ENCODE results near the gene CD151.

Gene CD151

DNA sequence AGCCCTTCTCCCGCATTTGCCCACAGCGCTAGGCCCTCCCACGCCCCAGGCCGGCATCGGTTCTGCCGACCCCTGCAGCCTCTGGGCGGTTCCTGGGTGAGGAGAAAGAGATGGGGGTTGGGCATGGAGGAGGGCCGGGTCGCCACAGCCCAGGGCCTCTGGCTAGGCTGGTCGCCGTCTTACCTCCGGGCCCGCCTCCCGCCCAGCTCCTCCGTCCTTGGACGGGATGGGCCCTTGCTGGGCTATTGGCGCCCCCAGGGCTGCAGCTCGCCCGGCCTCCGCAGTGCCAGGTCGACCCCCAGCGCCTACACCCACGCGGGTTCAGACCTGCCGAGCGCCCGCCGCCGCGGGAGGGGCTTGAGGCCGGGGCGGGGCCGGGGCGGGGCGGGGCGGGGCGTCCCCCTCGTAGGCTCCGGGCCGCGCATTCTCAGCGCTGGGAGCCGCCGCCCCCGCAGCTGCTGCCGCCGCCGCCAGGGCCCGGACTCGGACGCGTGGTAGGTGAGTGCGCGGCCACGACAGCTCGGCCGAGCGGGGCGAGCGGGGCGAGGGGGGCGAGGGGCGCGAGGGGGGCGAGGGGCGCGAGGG, at the start of gene CD151:
Gene CD151 (plus strand): TSS at position 424 of the 585 bp plus-strand sequence. CDS start 3,118 bp downstream, outside the sequence.
- DNase-seq: peak; percentile 80

DNA sequence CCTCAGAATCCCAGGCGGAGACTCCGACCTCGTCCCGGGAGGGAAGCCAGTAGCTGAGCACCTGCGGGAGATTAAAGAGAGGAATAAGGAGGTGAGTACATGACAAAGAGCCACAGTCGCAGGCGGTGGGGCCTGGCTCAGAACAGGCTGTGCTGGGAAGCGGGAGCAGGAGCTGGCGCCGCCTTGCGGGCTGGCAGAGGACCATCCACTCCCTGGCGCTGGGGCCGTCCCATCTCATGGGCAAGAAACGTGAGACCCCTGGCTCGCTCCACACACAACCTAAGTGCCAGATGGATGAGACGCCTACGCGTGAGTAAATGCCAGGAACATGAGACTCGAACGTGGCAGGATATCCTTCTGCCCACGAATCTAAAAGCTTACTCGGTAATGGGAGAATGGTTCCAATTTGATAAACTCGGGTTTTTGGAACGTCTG, 49.2 kb upstream of the CD151 start:
- DNase-seq: peak; percentile 92

DNA sequence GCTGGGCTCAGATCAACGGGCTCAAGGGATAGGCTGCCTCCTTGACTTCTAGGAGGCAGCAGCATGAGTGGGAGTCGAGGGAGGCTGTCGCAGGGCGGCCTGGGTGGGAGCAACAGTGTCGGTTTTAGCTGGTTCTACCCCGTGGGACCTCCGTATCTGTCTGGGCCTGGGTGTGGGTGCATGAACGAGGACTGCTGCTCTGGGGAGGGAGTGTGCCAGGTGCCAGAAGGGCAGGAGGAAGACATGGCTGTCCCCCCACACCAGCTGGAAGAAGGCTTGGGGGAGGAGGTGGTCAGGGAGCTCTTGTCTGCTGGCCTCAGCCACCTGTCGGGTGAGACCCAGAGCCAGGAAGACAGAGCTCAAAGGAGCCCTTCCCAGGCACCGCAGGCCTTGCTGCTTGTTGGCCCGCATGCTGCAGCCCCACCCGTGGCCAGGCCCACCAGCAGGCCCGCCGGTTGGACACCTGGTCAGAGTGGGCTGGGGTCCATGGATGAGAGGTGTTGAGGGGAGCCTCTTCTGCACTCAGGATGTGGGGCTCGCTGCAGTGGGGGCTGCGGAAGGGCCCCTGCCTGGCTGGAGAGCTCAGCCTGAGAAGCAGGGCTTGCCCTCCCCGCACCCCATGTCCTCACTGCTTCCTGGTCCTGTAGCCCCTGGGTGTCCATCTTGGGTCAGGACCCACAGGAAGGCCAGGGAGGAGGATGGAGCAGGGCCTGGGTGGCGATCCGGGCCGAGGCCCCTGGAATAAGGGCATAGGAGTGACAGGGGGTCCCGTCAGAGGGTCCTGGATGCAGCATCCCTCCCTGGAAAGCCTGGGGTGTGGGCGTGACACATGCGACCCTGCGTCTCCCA, 46.3 kb upstream of the CD151 start:
- no peak for DNase-seq

DNA sequence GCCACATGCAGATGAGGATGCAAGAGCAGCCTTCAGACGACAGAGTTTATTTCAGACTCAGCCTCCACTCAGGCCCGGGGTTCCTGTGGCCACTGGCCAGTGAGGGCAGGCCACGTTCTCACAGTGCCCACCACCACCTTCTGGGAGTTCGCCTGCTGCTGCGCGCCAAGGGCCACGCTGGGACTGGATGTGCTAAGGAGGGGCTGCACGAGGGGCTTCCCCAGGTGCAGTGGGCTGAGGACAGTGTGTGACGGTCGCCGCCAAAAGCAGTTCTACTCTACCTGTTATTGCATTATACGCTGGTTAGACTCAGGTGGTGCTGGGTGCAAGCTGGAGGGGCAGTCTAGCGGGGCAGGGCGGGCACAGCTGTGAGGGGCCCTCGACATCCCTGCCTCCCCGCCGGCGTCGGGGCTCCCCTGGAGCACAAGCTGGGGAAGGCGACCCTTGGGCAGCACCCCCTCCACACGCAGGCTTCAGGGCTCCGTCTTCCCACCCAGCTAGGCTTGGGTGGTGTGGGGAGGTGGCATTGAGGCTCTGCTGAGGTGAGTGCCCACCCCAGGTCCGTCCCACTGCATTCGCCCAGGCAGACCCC, 45.6 kb upstream of the CD151 start:
- no peak for DNase-seq

DNA sequence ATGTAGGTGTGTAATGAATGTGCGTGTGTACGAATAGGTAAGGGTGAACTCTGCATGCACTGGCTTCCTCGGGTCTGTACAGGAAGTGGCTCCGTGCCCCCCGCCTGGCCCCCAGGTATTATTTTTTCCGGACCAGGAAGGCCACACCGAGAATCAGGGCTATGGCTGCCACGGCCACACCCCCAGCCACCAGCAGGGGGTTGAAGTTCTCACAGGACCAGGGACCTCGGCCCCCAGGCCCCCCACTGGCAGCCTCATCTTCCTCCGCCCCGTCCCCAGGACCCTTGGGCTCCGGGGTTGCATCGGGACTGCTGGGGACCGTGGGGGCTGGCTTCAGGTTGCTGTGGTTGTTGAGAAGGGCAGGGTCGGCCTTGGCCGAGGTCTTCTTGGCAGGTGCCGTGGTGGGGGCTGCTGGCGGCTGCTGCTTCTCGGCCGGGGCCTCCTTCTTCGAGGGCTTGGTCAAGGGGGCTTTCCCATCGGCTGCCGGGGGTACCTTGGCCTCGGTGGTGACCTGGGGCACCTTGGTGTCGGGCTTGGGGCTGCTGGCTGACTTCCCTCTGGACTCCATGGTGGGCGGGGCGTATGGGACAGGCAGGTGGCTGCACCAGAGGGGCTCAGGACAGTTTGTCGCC, 44.6 kb upstream of the CD151 start:
- DNase-seq: no peak

DNA sequence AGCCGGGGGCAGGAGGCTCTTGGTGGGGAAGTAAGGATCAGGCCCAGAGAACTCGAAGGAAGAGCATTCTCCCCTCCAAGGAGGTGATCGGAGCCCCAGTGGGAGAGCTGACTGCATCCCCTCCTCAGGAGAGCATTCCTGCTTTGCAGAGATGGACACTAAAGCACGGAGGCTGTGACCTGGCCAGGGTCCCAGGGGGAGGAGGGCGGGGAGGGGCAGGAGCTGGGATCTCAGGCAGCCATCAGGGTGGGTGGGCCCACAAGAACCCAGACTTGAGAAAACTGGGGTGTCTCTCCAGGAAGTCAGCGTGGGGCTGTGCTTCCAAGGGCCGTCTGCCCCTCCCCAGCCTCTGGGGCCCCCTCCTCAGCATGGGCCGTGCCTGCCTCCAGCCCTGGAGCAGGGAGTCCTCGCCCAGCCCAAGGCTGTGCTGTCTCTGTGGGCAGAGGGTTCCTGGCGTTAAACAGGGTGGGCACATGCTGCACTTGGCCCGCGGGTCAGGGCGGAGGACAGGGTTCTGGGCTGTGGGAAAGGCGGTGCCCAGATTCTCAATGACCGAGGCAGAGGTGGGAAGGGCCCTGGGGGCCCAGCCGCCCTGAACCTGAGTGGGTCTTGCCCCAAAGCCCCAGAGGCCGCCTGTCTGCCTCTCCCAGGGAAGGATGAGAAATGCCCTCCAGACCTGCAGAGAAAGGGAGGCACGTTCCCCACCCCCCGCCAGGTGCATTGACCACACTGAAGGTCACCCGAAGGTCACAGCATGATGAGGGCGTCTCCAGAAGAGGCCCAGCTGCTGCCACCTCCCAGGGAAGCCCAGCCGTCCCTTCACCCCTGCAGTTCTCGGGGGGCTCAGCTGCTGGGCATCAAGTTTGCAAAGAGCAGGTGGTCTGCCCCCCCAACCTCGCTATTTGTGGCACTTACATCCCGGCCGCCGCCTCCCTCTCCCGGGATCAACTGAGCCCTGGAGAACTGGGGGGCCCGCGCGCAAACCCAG, 43.5 kb upstream of the CD151 start:
- peak; percentile 69 for DNase-seq

DNA sequence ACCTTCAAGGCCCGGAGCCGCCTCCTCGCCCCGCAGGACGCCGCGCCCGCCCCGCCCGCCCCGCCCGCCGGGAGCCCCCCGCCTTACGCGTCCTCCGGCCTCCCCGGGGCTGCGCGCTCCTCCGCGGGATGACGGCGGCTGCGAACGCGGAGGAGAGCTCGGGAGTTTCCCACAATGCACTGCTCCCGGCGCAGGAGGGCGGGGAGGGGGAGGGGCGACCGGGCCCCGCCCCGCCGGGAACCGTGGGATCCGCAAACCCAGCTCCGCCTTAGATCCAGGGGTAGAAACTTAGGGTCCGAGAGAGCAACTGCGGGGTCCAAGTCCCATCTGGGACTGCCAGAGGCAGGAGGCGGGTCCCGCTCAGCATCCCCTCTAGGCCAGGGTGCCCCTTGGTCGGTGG, 42.8 kb upstream of the CD151 start, which contains the start of gene CEND1:
Gene CEND1 (minus strand): TSS at position 148 of the 400 bp plus-strand sequence. CDS start 1,514 bp downstream, outside the sequence.
- peak; percentile 84 for DNase-seq

DNA sequence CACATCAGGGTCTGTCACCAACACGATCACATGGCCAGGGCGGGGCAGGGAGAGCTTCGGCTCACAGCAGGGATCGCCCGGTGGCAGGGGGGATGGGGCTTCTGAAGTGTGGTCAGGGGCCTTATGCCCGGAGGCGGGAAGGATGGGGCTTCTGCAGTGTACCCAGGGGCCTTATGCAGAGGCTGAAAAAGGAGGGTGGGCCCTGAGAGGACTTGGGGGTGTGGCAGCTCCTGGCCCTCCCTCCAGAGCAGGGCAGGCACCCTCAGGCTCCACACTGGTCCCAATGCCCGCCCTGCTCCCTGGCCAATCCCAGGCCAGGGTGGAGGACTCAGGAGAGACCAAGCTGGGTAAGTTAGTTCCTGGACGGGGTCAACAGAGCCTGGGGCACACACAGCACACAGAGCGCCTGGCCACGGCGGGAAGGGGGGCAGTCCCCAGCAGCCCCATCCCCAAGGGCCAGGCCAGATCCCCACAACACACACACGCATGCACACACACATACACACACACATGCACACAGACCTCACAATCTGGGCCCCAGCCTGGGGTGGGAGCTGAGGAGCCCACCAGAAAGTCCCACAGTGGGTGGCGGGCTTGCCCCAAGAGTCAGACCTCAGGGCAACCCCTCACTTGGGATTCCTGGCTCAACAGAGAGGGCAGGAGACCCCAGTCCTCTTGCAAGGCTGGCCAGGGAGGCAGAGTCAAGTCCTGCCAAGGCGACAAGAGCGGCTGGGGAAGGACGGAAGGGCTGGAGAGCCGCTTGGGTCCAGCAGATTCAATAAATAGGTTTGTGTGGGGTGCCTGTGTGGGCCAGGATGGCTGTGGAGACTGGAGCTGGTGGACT, 41.8 kb upstream of the CD151 start:
- DNase-seq: peak; percentile 29

DNA sequence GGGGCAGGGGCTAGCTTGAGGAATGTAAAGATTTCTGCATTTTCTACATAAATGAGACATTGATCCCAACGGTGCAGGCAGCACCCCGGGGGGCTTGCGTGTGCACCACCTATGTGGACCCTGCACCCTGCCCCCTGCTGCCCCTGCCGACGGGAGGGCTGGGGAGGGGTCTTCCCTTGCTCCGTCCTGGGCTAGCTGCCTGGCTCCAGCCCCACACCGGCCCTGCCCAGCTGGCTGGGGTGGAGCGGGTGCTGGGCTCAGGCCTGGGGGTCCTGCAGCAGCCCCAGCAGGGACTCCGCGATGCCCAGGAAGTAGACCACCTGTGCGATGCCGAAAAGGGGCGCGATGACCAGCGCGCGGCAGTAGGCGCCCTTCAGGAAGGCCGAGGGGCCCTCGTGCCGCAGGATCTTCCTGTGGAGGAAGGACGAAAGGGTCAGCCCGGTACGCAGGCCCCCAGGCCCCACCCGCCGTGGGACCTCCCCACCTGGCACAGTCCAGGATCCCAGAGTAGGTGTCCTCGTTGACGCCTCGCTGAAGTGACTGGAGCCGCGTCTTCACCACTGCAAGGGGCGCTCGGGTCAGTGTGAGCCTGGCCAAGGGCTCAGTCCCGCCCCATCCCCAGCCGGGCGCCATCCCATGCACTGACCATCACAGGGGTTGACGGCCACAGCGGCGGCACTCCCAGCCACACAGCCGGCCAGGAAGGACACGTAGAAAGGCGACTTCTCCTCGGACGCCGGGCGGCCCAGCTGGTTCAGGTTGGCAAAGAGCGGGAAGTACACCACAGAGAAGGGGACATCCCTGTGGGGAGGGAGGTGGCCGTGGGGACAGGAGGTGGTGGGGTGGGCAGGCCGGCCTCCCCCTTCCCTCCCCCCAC, 40.9 kb upstream of the CD151 start:
- DNase-seq: no peak

DNA sequence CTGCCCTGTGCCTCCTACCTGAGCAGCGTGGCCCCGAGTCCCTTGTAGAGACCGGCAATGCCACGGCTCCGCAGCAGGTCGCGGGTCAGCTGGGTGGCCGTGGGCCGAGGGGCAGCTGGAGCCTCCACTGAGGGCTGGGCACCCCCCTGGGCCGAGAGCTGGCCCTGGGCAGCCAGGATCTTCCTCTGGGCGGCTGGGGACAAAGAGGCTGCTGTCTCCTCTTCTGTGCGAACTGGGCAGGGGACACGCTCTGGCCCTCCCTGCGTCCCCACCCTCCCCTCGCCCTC, 40.3 kb upstream of the CD151 start:
- DNase-seq: no peak

DNA sequence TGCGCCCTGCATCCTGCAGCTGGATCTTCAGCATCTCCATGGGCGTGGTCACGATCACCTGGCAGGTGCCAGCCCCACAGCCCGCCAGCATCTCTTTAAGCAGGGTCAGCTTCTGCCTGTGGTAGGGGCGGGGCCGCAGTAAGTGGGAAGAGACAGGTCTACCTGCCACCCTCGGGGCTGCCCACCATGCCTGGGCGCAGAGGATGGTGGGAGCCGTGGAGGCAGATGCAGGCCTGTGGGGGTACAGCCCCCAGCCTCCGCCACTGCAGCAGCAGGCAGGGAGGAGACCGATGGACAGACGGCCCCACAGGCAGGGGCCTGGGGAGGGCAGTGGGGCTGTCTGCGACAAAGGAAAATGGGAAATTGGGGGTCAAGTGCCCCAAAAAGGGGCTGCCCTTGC, 39.9 kb upstream of the CD151 start:
- no peak for DNase-seq

DNA sequence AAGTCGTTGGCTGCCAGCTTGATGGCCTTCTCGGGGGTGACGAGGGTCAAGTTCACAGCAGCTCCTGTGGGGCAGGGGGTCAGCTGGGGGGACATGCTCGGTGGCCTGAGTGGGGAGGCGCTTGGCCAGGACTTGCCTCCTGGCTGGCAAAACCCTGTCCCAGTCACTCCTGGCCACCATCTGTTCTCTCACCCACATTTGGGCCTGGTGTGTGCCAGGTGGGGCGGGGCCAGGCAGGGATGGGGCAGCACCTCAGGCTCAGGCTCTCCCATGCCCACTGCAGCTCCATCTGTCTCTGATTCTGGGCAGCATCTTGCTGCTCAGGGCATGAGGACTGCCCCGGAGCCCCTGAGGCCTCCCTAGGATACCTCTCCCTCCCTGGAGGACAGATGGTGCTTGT, 39.2 kb upstream of the CD151 start:
- DNase-seq: no peak

DNA sequence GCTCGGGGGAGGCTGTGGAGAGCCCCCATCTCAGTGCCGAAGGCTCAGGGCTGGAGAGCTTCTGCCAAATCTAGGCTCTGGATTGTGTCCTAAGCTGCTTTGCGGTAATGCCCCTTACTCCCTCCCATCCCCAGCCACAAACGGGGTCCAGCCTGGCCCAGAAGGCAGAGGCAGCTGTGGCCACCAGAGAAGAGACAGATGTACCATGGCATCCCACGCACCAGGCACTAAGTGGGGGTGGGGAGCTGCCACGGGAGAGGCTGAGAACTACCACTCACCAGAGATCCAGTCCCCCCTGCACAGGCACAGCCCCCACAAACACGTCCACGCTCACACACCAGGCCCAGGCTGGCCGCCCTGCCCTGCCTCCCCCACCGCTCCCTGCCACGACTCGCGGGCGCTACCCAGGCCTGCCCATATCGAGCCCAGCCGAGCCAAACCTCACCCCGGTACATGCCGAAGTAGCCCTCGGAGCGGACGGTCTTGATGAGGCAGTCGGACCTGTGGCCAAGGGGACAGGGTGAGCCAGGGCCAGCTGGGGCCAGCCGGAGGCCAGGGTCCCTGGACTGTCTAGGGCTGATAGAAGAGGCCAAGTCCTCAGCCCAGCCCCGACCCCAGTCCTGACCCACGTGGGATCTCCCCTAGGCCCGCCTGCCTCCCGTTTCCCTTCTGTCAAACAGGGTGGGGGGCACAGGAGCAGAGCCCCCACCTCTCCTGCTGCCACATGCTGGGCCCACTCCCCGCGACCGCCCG, 38.6 kb upstream of the CD151 start:
- no peak for DNase-seq

DNA sequence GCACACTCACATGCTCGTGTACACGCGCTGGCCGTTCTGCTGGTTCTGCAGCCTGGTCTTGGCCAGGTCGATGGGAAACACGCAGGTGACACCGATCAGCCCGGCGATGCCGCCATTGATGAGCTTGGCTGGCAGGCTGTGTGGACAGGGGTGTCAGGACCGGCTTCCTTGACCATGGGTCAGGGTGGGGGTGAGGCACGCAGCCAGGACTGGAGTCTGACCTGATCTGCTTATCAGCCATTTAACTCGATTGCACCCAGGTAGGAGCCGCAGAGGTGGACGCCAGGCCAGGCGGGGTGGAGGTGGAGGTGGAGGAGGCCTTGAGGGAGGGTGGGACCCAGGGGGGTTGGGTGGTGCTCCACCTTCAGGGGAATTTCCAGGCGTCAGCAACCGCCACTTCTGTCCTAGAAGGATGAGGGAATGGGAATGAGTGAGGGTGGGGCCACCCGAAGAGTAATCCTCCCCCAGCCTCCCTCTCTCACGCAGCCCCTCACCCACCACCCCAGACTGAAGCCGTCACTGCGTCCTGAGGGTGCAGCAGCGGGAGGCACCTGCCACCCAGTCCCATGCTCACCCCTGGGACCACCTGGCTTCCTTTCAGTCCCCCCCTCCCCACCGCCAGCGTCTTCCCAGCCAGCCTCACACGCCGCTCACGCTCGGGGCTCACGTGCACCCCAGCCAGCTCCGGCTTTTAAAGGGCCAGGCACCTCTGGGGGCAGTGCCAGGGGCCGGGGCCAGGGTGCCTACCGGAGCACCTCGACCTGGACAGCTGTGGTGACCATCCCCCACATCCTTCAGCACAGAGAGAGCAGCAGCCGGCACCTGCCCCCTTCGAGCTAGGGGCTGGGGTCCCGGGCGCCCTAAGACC, 37.8 kb upstream of the CD151 start:
- DNase-seq: no peak

DNA sequence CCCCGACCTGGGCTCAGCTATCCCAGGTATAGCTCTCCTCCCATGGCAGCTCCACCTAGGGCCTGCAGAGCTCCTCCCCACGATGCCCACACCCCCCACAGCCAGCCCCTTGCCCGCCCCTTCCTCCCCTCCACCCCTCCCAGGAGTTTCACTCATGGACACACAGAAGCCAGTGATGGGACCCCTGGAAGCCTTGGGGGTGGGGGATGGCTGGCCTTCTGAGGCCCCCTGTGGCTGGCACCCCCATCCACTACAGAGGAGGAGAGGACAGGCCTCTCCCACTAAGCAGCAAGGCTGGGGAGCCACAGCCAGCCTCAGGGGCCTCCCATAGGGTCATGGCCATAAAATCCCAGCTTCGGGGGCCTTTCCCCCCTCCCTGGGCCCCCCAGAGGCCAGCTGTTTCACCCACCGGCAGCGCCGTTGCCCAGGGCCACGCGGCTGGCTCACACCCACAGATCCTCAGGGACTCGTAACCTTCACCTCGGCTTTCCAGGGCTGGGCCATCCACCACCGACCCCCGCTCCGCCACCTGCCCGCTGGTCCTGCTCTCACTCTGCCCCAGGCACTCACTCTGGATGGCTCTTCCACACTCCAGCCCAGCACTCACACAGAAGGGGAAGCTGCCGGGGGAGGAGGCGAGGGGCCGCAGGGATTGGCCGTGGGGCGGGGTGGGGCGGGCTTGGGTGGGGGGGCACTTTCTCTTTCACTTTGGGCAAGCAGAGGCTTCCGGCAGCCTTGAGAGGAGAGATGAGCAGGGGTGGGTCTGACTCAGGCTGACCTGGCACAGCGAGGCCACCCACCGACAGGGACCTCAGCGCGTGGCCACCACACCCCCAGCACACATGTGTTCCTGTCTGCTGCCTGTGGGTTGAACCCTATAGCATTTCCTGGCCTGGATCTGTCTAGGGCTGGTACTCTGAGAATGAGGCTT, 36.9 kb upstream of the CD151 start:
- peak; percentile 79 for DNase-seq

DNA sequence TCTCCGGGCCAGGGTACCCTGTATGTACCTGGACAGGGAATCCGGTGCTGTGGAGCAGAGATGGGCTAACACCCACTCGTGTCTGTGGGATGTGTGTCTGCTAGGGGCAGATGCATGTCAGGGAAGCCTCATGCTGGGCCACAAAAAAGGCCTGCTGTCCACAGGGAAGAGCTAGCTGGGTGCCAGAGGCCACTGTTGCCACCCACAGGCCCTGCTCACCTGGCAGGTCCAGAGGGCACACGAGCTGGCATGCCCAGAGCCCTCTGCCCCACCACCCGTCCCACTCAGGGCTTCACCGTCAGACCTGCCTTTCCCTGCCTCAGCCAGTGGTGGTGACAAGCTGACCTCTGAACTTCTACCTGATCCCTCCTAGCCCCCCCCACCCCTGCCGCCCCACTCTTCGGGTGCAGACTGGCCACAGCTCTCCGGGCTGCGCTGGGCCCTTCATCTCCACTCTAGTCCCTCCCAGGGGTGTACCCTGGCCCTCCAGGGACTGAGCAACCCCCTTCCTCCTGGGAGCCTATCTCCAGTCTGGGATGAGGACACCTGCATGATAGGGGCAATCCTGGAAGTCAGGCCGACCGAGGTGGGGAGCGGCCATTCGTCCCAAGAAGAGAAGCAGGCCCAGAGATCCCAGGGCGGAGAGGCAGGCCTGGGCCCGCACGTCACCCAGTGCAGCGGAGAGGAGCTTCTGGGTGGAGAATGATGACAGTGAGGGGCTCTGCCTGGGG, 36.0 kb upstream of the CD151 start:
- no peak for DNase-seq
